MM.1S (cell line): ENCODE data around the gene CPLX3.

Source experiments
- EZH2 ChIP-seq: fragments of 300-600 bp; sonication (generic); optimal IDR thresholded peaks from 2 replicates; pipeline ENCODE3; 2017; ENCODE audit warnings: low read depth, mild to moderate bottlenecking, antibody characterized with exemption, low read length, mixed read lengths
- EZH2phosphoT487 ChIP-seq: fragments of 300-600 bp; sonication (generic); IDR thresholded peaks from 2 replicates; pipeline ENCODE4 v1.6.1; 2018; ENCODE audit warnings: antibody characterized with exemption, low read length
- TF ChIP-seq, protein P1 (sequence below): fragments of 300-600 bp; sonication (generic); IDR thresholded peaks from 2 replicates; pipeline ENCODE4 v1.5.1; 2016; ENCODE audit warnings: antibody characterized with exemption, low read length, mixed read lengths

DNA sequence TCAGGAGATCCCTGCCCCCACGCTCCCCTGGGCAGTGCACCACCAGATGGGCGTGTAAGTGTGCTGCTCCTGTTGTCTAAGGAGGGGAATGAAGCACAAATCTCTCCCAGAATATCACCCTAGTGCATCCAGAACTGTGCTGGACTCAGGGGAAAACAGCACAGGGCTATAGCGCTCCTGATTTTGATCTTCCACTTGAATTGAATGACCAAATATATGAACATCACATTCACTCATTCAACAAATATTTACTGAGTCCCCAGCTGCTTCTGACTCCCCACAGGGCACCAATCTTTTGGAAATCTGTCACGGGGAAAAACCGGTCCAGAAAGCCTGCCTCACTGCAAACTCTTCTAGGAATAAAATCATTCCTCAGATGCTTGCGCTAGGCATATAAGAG, 2.4 kb downstream of the CPLX3 start:
- TF ChIP-seq, protein P1, sequence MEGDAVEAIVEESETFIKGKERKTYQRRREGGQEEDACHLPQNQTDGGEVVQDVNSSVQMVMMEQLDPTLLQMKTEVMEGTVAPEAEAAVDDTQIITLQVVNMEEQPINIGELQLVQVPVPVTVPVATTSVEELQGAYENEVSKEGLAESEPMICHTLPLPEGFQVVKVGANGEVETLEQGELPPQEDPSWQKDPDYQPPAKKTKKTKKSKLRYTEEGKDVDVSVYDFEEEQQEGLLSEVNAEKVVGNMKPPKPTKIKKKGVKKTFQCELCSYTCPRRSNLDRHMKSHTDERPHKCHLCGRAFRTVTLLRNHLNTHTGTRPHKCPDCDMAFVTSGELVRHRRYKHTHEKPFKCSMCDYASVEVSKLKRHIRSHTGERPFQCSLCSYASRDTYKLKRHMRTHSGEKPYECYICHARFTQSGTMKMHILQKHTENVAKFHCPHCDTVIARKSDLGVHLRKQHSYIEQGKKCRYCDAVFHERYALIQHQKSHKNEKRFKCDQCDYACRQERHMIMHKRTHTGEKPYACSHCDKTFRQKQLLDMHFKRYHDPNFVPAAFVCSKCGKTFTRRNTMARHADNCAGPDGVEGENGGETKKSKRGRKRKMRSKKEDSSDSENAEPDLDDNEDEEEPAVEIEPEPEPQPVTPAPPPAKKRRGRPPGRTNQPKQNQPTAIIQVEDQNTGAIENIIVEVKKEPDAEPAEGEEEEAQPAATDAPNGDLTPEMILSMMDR, result no peak
- no peak for TF ChIP-seq EZH2
- TF ChIP-seq EZH2phosphoT487, result no peak
